ENCODE data around the gene RPS5.
"Not testable (repeated sequence)": the region's sequence is repeated elsewhere in the genome, so short reads cannot be mapped to it uniquely, and the experiment has no call there.

The RPS5 gene

GRCh38 chr19:58385891-58386575 lies 1.0 kb upstream of the RPS5 start:
- peak; percentile 32 for DNase-seq

GRCh38 chr19:58387338-58388174 lies 487 bp downstream of the RPS5 start:
- DNase-seq = no peak

GRCh38 chr19:58388175-58388526 lies 1.1 kb downstream of the RPS5 start:
- DNase-seq = no peak

- no peak for DNase-seq
Observed at GRCh38 chr19:58392945-58393724, 6.1 kb downstream of the RPS5 start.

GRCh38 chr19:58393725-58394033 lies 6.6 kb downstream of the RPS5 start:
- no peak for DNase-seq

GRCh38 chr19:58394821-58395219 lies 7.8 kb downstream of the RPS5 start:
- no peak for DNase-seq

GRCh38 chr19:58395220-58395978 lies 8.3 kb downstream of the RPS5 start, which contains the start of gene RNF225:
Gene RNF225 (plus strand): TSS chr19:58395656. CDS start chr19:58396090, 434 bp downstream.
- no peak for DNase-seq

GRCh38 chr19:58395979-58396627 lies 9.0 kb downstream of the RPS5 start:
- no peak for DNase-seq

GRCh38 chr19:58396691-58397532 lies 9.8 kb downstream of the RPS5 start:
- DNase-seq = no peak

- DNase-seq = no peak
Observed at GRCh38 chr19:58397533-58398037, 10.5 kb downstream of the RPS5 start.

GRCh38 chr19:58398087-58398486 lies 11.0 kb downstream of the RPS5 start:
- no peak for DNase-seq

GRCh38 chr19:58398545-58398944 lies 11.5 kb downstream of the RPS5 start:
- no peak for DNase-seq

- DNase-seq = no peak
Observed at GRCh38 chr19:58399903-58400302, 12.8 kb downstream of the RPS5 start.

GRCh38 chr19:58400316-58400915 lies 13.3 kb downstream of the RPS5 start:
- peak; percentile 42 for DNase-seq

GRCh38 chr19:58400916-58401839 lies 14.1 kb downstream of the RPS5 start:
- DNase-seq = peak; percentile 95

GRCh38 chr19:58401840-58402421 lies 14.9 kb downstream of the RPS5 start:
- no peak for DNase-seq

GRCh38 chr19:58403920-58404478 lies 16.9 kb downstream of the RPS5 start:
- DNase-seq = not testable (repeated sequence)

GRCh38 chr19:58406818-58407657 lies 20.0 kb downstream of the RPS5 start:
- DNase-seq = no peak

Measured in NCI-H1092 treated with DMSO at 0.1 percent for 48 hours (cell line).